HG03442 (cell line): ENCODE results near the gene PPL.
"Not testable (repeated sequence)": the region's sequence is repeated elsewhere in the genome, so short reads cannot be mapped to it uniquely, and the experiment has no call there.

Source experiments
- ATAC-seq: cut with Tn5 transposase; IDR thresholded peaks from one replicate; pipeline ENCODE4 v1.9.1; 2021; ENCODE audit warnings: mild to moderate bottlenecking, moderate library complexity; ENCODE audit not compliant: unreplicated experiment

Gene PPL

GRCh38 chr16:4913774-4914525 is 23.0 kb downstream of the PPL start:
- no peak for ATAC-seq

- no peak for ATAC-seq
Observed at GRCh38 chr16:4913130-4913773, 23.7 kb downstream of the PPL start.

GRCh38 chr16:4911970-4912386 is 25.0 kb downstream of the PPL start:
- ATAC-seq: no peak

DNA sequence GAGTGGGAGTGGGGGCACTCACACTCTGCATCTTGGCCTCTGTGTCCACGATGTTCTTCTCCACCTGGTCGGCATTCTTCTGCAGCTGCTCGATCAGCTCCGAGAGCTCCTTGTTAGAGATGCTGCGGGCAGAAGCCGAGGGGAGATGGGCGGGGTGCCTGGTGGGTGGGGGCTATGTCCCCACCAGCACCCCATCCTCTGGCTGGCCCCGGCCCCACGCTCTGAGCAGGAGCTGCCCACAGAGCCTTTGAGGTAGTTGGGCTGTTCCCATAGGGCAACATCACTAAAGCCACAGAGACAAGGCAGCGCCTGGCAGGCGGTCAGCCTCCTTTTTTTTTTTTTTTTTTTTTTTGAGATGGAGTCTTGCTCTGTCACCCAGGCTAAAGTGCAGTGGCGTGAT is 26.1 kb downstream of the PPL start:
- ATAC-seq: no peak

GRCh38 chr16:4909825-4910224 is 27.1 kb downstream of the PPL start:
- ATAC-seq: no peak

DNA sequence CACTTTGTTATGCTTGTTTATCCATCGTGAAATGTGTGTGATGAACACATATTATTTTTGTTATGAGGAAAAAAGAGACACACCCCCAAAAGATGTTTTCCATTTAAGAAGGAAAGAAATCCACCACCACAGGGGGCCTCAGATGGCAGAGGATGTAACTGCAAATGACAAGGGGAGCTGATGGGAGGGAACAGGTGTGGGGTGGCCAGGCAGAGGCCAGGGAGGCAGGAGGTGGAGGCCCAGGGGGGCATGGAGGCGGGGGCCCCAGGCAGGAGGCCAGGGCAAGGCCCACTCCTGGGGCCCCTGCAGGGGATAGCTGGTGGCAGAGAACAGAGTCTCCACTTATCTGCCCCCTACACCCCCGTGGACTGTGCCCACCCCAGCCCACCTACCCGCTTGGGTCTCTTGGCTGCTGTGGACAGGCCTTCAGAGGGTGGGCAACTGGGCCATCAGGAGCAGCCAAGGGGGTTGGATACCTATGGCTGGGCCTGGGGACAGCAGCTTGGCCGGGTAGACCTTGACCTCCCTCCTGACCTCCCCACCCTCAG is 28.0 kb downstream of the PPL start:
- ATAC-seq: no peak

GRCh38 chr16:4904942-4905615 is 31.9 kb downstream of the PPL start:
- ATAC-seq: no peak

DNA sequence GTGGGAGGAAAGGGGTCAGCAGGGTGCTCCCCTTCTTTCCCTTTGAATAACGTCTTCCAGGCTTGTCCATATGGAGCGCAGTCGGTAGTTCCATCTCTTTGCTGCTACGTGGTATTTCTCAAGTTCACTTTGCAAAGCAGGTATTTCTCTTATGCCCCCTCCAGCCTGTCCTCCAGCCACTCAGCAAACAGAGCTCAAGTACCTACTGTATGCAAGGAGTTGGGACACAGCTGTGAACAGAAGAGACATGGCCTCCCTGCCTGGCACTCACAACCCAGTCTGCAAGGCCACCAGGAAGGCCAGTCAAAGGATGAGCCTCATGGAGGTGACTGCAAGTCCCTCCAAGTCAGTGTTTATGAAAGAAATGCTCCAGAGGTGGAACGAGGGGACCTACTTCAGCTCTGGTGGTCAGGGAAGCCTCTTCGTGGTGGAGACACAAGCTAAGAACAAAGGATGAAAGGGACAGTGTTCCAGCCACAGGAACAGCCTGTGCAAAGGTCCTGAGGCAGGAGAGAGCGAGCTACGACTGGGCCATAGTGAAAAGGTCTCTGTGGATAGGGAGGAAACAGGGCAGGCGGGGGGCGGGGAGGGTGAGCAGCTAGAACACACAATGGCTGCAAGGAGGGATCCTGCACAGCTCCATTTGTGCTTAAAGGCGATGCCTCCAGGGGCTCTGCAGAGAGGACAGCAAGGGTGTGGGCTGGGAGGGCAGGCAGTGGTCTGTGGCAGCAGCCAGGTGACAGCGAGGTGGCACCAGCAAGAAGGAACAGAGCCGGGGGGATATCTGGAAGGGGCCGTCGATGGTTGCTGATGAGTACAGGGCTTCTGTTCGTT is 32.6 kb downstream of the PPL start:
- no peak for ATAC-seq

- ATAC-seq: no peak
Observed at GRCh38 chr16:4902038-4902437, 34.9 kb downstream of the PPL start.

GRCh38 chr16:4900750-4901149 is 36.2 kb downstream of the PPL start:
- no peak for ATAC-seq

DNA sequence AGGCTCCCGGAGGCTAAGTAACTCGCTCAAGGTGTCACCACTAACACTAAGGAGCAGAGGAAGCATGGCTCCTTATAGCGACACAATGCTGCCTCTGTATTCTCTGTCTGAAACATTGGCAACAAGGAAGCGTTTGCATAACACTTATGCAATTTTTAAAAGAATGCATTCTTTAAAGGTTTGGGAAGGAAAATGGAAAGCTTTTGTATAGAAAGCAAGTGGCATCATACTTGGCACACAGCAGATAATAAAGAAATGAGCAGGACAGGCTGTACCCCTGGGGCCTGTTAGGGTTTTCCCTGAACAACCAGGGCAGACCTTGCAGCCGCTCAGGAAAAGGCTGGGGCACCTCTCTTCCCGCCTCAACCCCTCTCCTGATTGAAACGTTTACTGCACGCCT is 36.9 kb downstream of the PPL start:
- ATAC-seq: no peak

GRCh38 chr16:4899474-4899846 is 37.5 kb downstream of the PPL start:
- ATAC-seq: no peak

- no peak for ATAC-seq
Observed at GRCh38 chr16:4898811-4899473, 38.0 kb downstream of the PPL start.

GRCh38 chr16:4897328-4897727 is 39.6 kb downstream of the PPL start:
- no peak for ATAC-seq

- not testable (repeated sequence) for ATAC-seq
Observed at GRCh38 chr16:4896761-4897160, 40.2 kb downstream of the PPL start.

DNA sequence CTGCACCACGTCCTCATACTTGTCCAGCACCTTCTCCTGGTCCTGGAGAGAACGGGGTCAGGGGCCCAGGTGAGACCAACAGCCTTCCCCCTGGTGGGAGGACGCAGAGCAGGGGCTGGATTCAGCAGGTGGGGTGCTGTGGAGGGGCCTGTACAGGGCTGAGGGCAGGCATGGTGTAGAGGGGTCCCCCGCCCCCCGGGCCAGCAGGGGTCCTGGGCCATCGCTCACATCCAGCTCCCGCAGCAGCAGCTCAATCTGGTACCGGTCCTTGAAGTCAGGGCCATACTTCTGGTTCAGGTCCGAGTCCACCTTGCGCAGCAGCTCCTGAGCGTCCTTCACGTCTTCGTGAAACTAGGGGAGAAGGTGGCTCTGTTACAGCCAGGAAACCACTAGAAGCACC is 41.6 kb downstream of the PPL start:
- no peak for ATAC-seq

DNA sequence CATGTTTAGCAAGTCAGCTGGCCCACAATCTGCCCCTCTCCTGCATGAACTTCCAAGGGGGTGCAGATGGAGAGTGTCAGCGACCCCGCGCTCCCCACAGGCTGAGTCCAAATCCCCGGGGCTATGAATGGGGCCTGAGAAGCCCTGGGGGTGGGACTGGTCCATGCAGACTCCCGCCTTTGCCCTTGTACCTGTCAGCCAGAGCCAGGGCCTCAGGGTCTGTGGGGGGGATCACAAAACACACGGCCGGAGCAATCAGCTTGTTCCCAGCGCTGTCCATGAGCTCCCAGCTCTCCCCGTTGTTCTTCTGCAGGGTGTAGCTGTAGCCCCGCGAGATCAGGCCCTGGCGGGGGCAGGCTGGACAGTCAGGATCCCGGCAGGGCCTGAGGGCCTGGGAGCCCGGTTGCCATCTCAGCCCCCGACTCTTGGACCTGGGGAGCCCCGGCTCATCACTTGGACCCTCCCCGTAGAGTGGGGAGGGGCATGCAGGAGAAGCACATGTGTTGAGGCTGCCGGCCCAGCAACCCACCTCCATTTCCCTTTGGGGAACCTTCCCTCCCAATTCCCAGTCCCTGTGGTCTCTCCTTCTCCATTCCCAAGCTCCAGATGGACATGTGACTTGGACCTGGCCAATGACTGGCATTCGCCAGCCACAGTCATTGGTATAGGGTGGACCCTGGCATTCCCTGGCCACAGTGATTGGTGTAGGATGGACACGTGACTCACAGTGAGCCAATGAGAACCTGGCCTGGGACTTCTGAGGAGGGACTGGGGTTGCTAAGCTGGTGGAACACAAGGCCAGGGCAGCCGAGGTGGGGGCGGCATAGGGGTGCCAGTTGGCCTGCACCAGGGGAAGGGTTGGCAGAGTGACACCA is 42.4 kb downstream of the PPL start:
- no peak for ATAC-seq

DNA sequence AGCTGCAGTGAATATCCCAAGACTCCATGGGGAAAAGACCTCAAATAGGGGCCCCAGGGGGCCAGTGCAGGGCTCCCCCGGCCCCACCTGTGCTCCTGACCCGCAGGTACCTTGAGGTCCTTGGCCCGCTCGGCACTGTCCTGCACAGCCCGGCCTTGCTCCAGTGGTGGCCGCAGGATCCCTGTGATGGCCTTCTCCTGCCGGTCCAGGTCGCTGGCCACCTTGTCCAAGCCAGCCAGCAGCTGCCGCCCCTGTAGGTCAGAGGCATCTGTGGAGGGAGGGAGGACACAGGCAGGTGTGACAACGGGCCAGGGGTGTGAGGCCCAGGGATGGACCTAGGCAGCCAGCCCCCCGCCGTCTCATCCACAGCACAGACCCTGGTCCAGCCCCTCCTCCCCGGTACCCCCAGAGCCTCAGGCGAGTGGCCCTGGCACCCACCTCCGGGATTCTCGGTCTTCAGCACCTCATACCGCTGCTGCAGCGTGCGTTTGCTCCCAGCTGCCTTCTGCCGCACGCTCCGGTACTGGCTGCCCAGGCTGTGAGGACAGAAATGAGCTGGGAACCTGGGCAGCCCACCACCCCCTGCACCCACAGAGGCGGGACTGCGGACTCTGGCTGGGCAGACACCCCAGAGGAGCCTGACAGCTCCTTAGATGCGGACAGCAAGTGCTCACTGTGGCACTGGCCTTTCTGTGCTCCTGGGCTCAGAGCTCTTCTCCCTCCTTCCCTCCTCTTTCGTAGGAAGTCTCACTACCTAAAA is 43.7 kb downstream of the PPL start:
- no peak for ATAC-seq
